ENCODE measurements around the gene CD40. TPM values are rescaled to one million over a fixed set of nuclear protein-coding genes. Genes with fewer than 3 reads are reported as not detected.

CD40 gene
- total RNA-seq, 3 donors from 2014 or later, result 11.7 to 21.6 (median 17.0) TPM

- no peak for TF ChIP-seq CTCF (IDR thresholded peaks at IDR 0.05)
- no peak for TF ChIP-seq POLR2A (IDR thresholded peaks at IDR 0.05)
- no peak for TF ChIP-seq POLR2AphosphoS5 (IDR thresholded peaks at IDR 0.05)
- intact Hi-C loops (cut with DNase I; ENCODE audit: low total_unique reads), result no loop called here
- Histone ChIP-seq H3K4me3 (no peak overlapping the region), H3K27me3 (peaks cover 13 to 56% of the 10 kb centered on the region in 2 donors), H3K4me1 (no peaks in the 10 kb centered on the region), H3K9me3 (no peaks in the 10 kb centered on the region), H3K36me3 (no peaks in the 10 kb centered on the region), H3K27ac (no peak overlapping the region)
- DNase-seq (ENCODE audit: low spot score in 2 of 2), result no peak
These were observed 53.8 kb downstream of the CD40 start for GRCh38 chr20:46171909-46172308.

- TF ChIP-seq POLR2A (IDR thresholded peaks at IDR 0.05), result no peak
- no peak for TF ChIP-seq CTCF (IDR thresholded peaks at IDR 0.05)
- no peak for TF ChIP-seq POLR2AphosphoS5 (IDR thresholded peaks at IDR 0.05)
- H3K27me3 ChIP-seq, result peaks cover 13 to 59% of the 10 kb centered on the region in 2 donors
- intact Hi-C loops (cut with DNase I; ENCODE audit: low total_unique reads), result no loop called here
These were observed 54.3 kb downstream of the CD40 start for GRCh38 chr20:46172455-46172854.

GRCh38 chr20:46172961-46173536 lies 54.9 kb downstream of the CD40 start:
- no peak for TF ChIP-seq POLR2A (IDR thresholded peaks at IDR 0.05)
- no peak for TF ChIP-seq POLR2AphosphoS5 (IDR thresholded peaks at IDR 0.05)
- no peak for TF ChIP-seq CTCF (IDR thresholded peaks at IDR 0.05)
- no peaks in the 10 kb centered on the region for H3K36me3 ChIP-seq
- no peaks in the 10 kb centered on the region for H3K9me3 ChIP-seq
- intact Hi-C loops (cut with DNase I; ENCODE audit: low total_unique reads), result no loop called here
- no peak overlapping the region for H3K27ac ChIP-seq
- H3K4me1 ChIP-seq, result no peaks in the 10 kb centered on the region
- peaks cover 13 to 59% of the 10 kb centered on the region in 2 donors for H3K27me3 ChIP-seq
- DNase-seq (ENCODE audit: low spot score in 2 of 2), result no peak
- H3K4me3 ChIP-seq, result no peak overlapping the region

More at GRCh38 chr20:46172455-46172854, 54.3 kb downstream of the CD40 start:
- no peaks in the 10 kb centered on the region for H3K36me3 ChIP-seq
- H3K4me3 ChIP-seq, result no peak overlapping the region
- no peaks in the 10 kb centered on the region for H3K4me1 ChIP-seq
- no peaks in the 10 kb centered on the region for H3K9me3 ChIP-seq
- no peak for DNase-seq (ENCODE audit: low spot score in 2 of 2)
- no peak overlapping the region for H3K27ac ChIP-seq

- H3K36me3 ChIP-seq, result no peaks in the 10 kb centered on the region
- no peaks in the 10 kb centered on the region for H3K9me3 ChIP-seq
- TF ChIP-seq POLR2AphosphoS5 (IDR thresholded peaks at IDR 0.05) (no peak), POLR2A (IDR thresholded peaks at IDR 0.05) (no peak), CTCF (IDR thresholded peaks at IDR 0.05) (no peak)
- peaks cover 13 to 59% of the 10 kb centered on the region in 2 donors for H3K27me3 ChIP-seq
- H3K27ac ChIP-seq, result no peak overlapping the region
- H3K4me1 ChIP-seq, result no peaks in the 10 kb centered on the region
- peak overlapping the region in 1 of 3 donors; percentile 60 for H3K4me3 ChIP-seq
- intact Hi-C loops (cut with DNase I; ENCODE audit: low total_unique reads), result no loop called here
- DNase-seq (ENCODE audit: low spot score in 2 of 2), result no peak
These were observed 55.7 kb downstream of the CD40 start for GRCh38 chr20:46173652-46174468.

Measured in breast epithelium (tissue), 4 donors.